H9 (cell line): ENCODE data around the gene THSD7A. TPM values are rescaled to one million over a fixed set of nuclear protein-coding genes. Genes with fewer than 3 reads are reported as not detected.

ENCODE experiments used
- DNase-seq: peaks from one replicate; pipeline ENCODE4 v3.0.0-alpha.2; 2017
- H2AFZ ChIP-seq: one replicate; pipeline ENCODE4 v1.6.1; 2013; ENCODE audit warnings: mild to moderate bottlenecking, low read length, control low read depth, moderate library complexity
- H2AK5ac ChIP-seq: 2 replicates; pipeline ENCODE4 v1.6.1; 2013; ENCODE audit warnings: low read length, control low read depth, mixed read lengths; ENCODE audit not compliant: insufficient read length
- H2BK120ac ChIP-seq: one replicate; pipeline ENCODE4 v1.6.1; 2013; ENCODE audit warnings: low read depth, mild to moderate bottlenecking, low read length, control low read depth, inconsistent platforms; ENCODE audit not compliant: poor library complexity, severe bottlenecking
- H2BK12ac ChIP-seq: 2 replicates; pipeline ENCODE4 v1.6.1; 2013; ENCODE audit warnings: low read length, control low read depth, mixed read lengths, low read depth; ENCODE audit not compliant: insufficient read length
- H2BK15ac ChIP-seq: 2 replicates; pipeline ENCODE4 v1.6.1; 2013; ENCODE audit warnings: low read depth, low read length, control low read depth
- H2BK20ac ChIP-seq: one replicate; pipeline ENCODE4 v1.6.1; 2013; ENCODE audit warnings: low read depth, mild to moderate bottlenecking, low read length, control low read depth, inconsistent platforms; ENCODE audit not compliant: poor library complexity, severe bottlenecking
- H2BK5ac ChIP-seq: 2 replicates; pipeline ENCODE4 v1.6.1; 2013; ENCODE audit warnings: low read length, control low read depth, mixed read lengths; ENCODE audit not compliant: insufficient read length
- H3K14ac ChIP-seq: 2 replicates; pipeline ENCODE4 v1.6.1; 2013; ENCODE audit warnings: low read length, control low read depth; ENCODE audit not compliant: insufficient read depth
- H3K18ac ChIP-seq: 2 replicates; pipeline ENCODE4 v1.6.1; 2013; ENCODE audit warnings: low read depth, mild to moderate bottlenecking, mixed read lengths, low read length, control low read depth; ENCODE audit not compliant: insufficient read length
- H3K23ac ChIP-seq: 2 replicates; pipeline ENCODE4 v1.6.1; 2013; ENCODE audit warnings: low read length, control low read depth, mixed read lengths, low read depth; ENCODE audit not compliant: insufficient read length
- H3K23me2 ChIP-seq: 2 replicates; pipeline ENCODE4 v1.6.1; 2013; ENCODE audit warnings: low read depth, mild to moderate bottlenecking, mixed read lengths, low read length, control low read depth; ENCODE audit not compliant: insufficient read length, poor library complexity, severe bottlenecking
- H3K27ac ChIP-seq: 2 replicates; pipeline ENCODE4 v1.5.1; 2013; ENCODE audit warnings: low read length, control low read depth, mixed read lengths, low read depth; ENCODE audit not compliant: insufficient read length
- H3K27me3 ChIP-seq: 2 replicates; pipeline ENCODE4 v1.6.1; 2013; ENCODE audit warnings: low read length, control low read depth, inconsistent platforms; ENCODE audit not compliant: insufficient read depth
- H3K4ac ChIP-seq: 2 replicates; pipeline ENCODE4 v1.6.1; 2013; ENCODE audit warnings: low read depth, mild to moderate bottlenecking, control low read depth, inconsistent platforms, low read length, moderate library complexity
- H3K4me1 ChIP-seq: 2 replicates; pipeline ENCODE4 v1.6.1; 2013; ENCODE audit warnings: low read length, control low read depth, inconsistent platforms; ENCODE audit not compliant: insufficient read depth
- H3K4me2 ChIP-seq: 2 replicates; pipeline ENCODE4 v1.6.1; 2013; ENCODE audit warnings: low read length, control low read depth, mixed read lengths; ENCODE audit not compliant: insufficient read length, insufficient read depth
- H3K56ac ChIP-seq: 2 replicates; pipeline ENCODE4 v1.6.1; 2013; ENCODE audit warnings: low read depth, mild to moderate bottlenecking, mixed read lengths, low read length, control low read depth; ENCODE audit not compliant: insufficient read length
- H3K79me1 ChIP-seq: 2 replicates; pipeline ENCODE4 v1.6.1; 2013; ENCODE audit warnings: low read depth, mild to moderate bottlenecking, moderate library complexity, low read length, control low read depth, inconsistent platforms; ENCODE audit not compliant: insufficient read depth, poor library complexity, severe bottlenecking
- H3K79me2 ChIP-seq: 2 replicates; pipeline ENCODE4 v1.6.1; 2013; ENCODE audit warnings: low read length, control low read depth, inconsistent platforms; ENCODE audit not compliant: insufficient read depth
- H3K9ac ChIP-seq: 2 replicates; pipeline ENCODE4 v1.6.1; 2013; ENCODE audit warnings: low read length, control low read depth, mixed read lengths; ENCODE audit not compliant: insufficient read length; ENCODE audit errors: extremely low read depth
- H3K9me3 ChIP-seq: one replicate; pipeline ENCODE4 v1.6.1; 2013; ENCODE audit warnings: low read depth, low read length, inconsistent platforms; ENCODE audit not compliant: control insufficient read depth
- H3T11ph ChIP-seq: one replicate; pipeline ENCODE4 v1.6.1; 2013; ENCODE audit warnings: mild to moderate bottlenecking, low read length, control low read depth, inconsistent platforms
- H4K20me1 ChIP-seq: one replicate; pipeline ENCODE4 v1.6.1; 2013; ENCODE audit not compliant: control insufficient read depth, insufficient read length, insufficient read depth
- H4K5ac ChIP-seq: 2 replicates; pipeline ENCODE4 v1.6.1; 2013; ENCODE audit warnings: low read depth, mild to moderate bottlenecking, mixed read lengths, low read length, control low read depth; ENCODE audit not compliant: insufficient read length
- H4K8ac ChIP-seq: replicated peaks from 2 replicates; pipeline ENCODE4 v1.6.1; 2013; ENCODE audit warnings: low read length, control low read depth, mixed read lengths, low read depth; ENCODE audit not compliant: insufficient read length
- H4K91ac ChIP-seq: 2 replicates; pipeline ENCODE4 v1.6.1; 2013; ENCODE audit warnings: low read depth, mild to moderate bottlenecking, moderate library complexity, mixed read lengths, low read length, control low read depth; ENCODE audit not compliant: insufficient read length
- H3K27ac Mint-ChIP-seq, 3 experiments: 2 replicates in 2 of 3; 3 replicates in 1 of 3; pipeline ENCODE4 v1.8.0; 2020 to 2021; ENCODE audit warnings: mixed read lengths in 3 of 3, mild to moderate bottlenecking in 1 of 3, moderate library complexity in 1 of 3
- H3K27me3 Mint-ChIP-seq: 2 replicates; pipeline ENCODE4 v1.8.0; 2021; ENCODE audit warnings: low read depth, mild to moderate bottlenecking, moderate library complexity, mixed read lengths
- H3K36me3 Mint-ChIP-seq, 3 experiments: 2 replicates in 2 of 3; 3 replicates in 1 of 3; pipeline ENCODE4 v1.8.0; 2020 to 2021; ENCODE audit warnings: low read depth in 3 of 3, mixed read lengths in 3 of 3; ENCODE audit not compliant: insufficient read depth in 1 of 3
- H3K4me1 Mint-ChIP-seq, 2 experiments: 2 replicates each; pipeline ENCODE4 v1.8.0; 2020; ENCODE audit warnings: mixed read lengths in 2 of 2
- H3K4me3 Mint-ChIP-seq, 2 experiments: 2 replicates in 1 of 2; 3 replicates in 1 of 2; pipeline ENCODE4 v1.8.0; 2020 to 2021; ENCODE audit warnings: mild to moderate bottlenecking in 2 of 2, mixed read lengths in 2 of 2, moderate library complexity in 1 of 2
- H3K9me3 Mint-ChIP-seq, 2 experiments: 2 replicates in 1 of 2; 3 replicates in 1 of 2; pipeline ENCODE4 v1.8.0; 2020; ENCODE audit warnings: mild to moderate bottlenecking in 2 of 2, mixed read lengths in 2 of 2, moderate library complexity in 1 of 2
- CTCF ChIP-seq: fragments of 200-600 bp; sonication (generic); conservative IDR thresholded peaks from 3 replicates; pipeline ENCODE4 v1.8.0; 2021; ENCODE audit warnings: antibody characterized with exemption, mild to moderate bottlenecking
- WGBS: extraction: QIAGEN DNeasy Blood & Tissue Kit; methylation state at CpG from one replicate; pipeline ENCODE4 v1.1.7; 2013; ENCODE audit warnings: missing lambda C conversion rate, low lambda C conversion rate, mixed read lengths; ENCODE audit not compliant: insufficient read length; ENCODE audit errors: extremely low coverage; 5-methylcytosine and 5-hydroxymethylcytosine counted together
- total RNA-seq: library from RNA; stranded (reverse); gene quantifications from 2 replicates; pipeline ENCODE4 v1.2.1, GENCODE V29; 2021

THSD7A gene
- total RNA-seq, 1 experiment from 2014 or later = 0.42 TPM

- no CpG with 5 or more reads among the region's 2 CpGs for WGBS
- H3K4me2 ChIP-seq = no peak overlapping the region
- DNase-seq = no peak
These were observed 216.8 kb downstream of the THSD7A start for GRCh38 chr7:11615174-11615573.

More at GRCh38 chr7:11615174-11615573, 216.8 kb downstream of the THSD7A start:
- H2AFZ ChIP-seq = no peak overlapping the region
- no peak for TF ChIP-seq CTCF
- H2BK5ac ChIP-seq = no peak overlapping the region
- no peaks in the 10 kb centered on the region for H3K27me3 ChIP-seq
- H3K4me3 Mint-ChIP-seq = no peak overlapping the region
- H4K20me1 ChIP-seq = no peaks in the 10 kb centered on the region
- no peak overlapping the region for H3K27ac Mint-ChIP-seq
- H2BK12ac ChIP-seq = no peak overlapping the region
- H4K91ac ChIP-seq = no peak overlapping the region
- H3K79me2 ChIP-seq = no peaks in the 10 kb centered on the region
- no peak overlapping the region for H2BK120ac ChIP-seq
- no peaks in the 10 kb centered on the region for H3K27me3 Mint-ChIP-seq
- no peak overlapping the region for H3K9ac ChIP-seq
- H3K56ac ChIP-seq = no peak overlapping the region
- H3K23me2 ChIP-seq = no peaks in the 10 kb centered on the region
- H3K14ac ChIP-seq = no peak overlapping the region
- H3K27ac ChIP-seq = no peak overlapping the region
- no peak overlapping the region for H3T11ph ChIP-seq
- H3K4ac ChIP-seq = no peak overlapping the region
- H2BK15ac ChIP-seq = no peak overlapping the region
- H2BK20ac ChIP-seq = no peak overlapping the region
- no peak overlapping the region for H3K18ac ChIP-seq
- no peak overlapping the region for H3K23ac ChIP-seq
- no peaks in the 10 kb centered on the region for H3K79me1 ChIP-seq
- no peak overlapping the region for H4K8ac ChIP-seq
- no peaks in the 10 kb centered on the region for H3K9me3 ChIP-seq
- H3K36me3 Mint-ChIP-seq = no peaks in the 10 kb centered on the region
- no peak overlapping the region for H2AK5ac ChIP-seq
- peaks cover 15 to 16% of the 10 kb centered on the region in 2 experiments for H3K4me1 Mint-ChIP-seq
- peaks cover 2% of the 10 kb centered on the region; the same call in 1 of the 2 replicates for H3K4me1 ChIP-seq
- no peak overlapping the region for H4K5ac ChIP-seq
- H3K9me3 Mint-ChIP-seq = no peaks in the 10 kb centered on the region
